Loucy (cell line): ENCODE data around the gene CAPN10.

Experiments
- H2AFZ ChIP-seq: fragments of 200-600 bp; sonication (generic); 2 replicates; pipeline ENCODE4 v1.6.0; 2016; ENCODE audit warnings: antibody characterized with exemption, mild to moderate bottlenecking, low read length, moderate library complexity
- H3F3A ChIP-seq: fragments of 200-600 bp; 2 replicates; pipeline ENCODE4 v1.6.0; 2016; ENCODE audit warnings: antibody characterized with exemption, low read depth, mild to moderate bottlenecking
- H3K27me3 ChIP-seq: fragments of 200-600 bp; sonication (generic); 2 replicates; pipeline ENCODE4 v1.6.1; 2014; ENCODE audit warnings: low read length, mild to moderate bottlenecking; ENCODE audit not compliant: insufficient read depth, poor library complexity, severe bottlenecking
- H3K36me3 ChIP-seq: fragments of 200-600 bp; sonication (generic); 2 replicates; pipeline ENCODE4 v1.6.1; 2016; ENCODE audit warnings: low read length; ENCODE audit not compliant: insufficient read depth
- H3K4me1 ChIP-seq: fragments of 200-600 bp; sonication (generic); 2 replicates; pipeline ENCODE4 v1.5.1; 2014; ENCODE audit warnings: low read length, mild to moderate bottlenecking; ENCODE audit not compliant: insufficient read depth, poor library complexity, severe bottlenecking
- H3K4me2 ChIP-seq: fragments of 200-600 bp; sonication (generic); 2 replicates; pipeline ENCODE4 v1.6.0; 2014; ENCODE audit warnings: antibody characterized with exemption, low read length, low read depth, mild to moderate bottlenecking; ENCODE audit not compliant: poor library complexity, severe bottlenecking
- H3K4me3 ChIP-seq: fragments of 200-600 bp; sonication (generic); 2 replicates; pipeline ENCODE4 v1.5.1; 2014; ENCODE audit warnings: low read length, mild to moderate bottlenecking, mixed read lengths; ENCODE audit not compliant: poor library complexity, severe bottlenecking
- H3K79me2 ChIP-seq: fragments of 200-600 bp; sonication (generic); 2 replicates; pipeline ENCODE4 v1.6.1; 2014; ENCODE audit warnings: low read length; ENCODE audit not compliant: insufficient read depth
- H3K9ac ChIP-seq: fragments of 200-600 bp; sonication (generic); 2 replicates; pipeline ENCODE4 v1.6.0; 2014; ENCODE audit warnings: mild to moderate bottlenecking, low read depth, low read length, moderate library complexity; ENCODE audit not compliant: poor library complexity, severe bottlenecking
- H3K9me2 ChIP-seq: fragments of 200-600 bp; sonication (generic); replicated peaks from 2 replicates; pipeline ENCODE4 v1.6.1; 2016; ENCODE audit warnings: low read depth, low read length, mixed read lengths
- H3K9me3 ChIP-seq: fragments of 200-600 bp; sonication (generic); 2 replicates; pipeline ENCODE4 v1.6.1; 2014; ENCODE audit warnings: mild to moderate bottlenecking, antibody characterized with exemption, low read length, low read depth; ENCODE audit not compliant: insufficient read depth
- H4K20me1 ChIP-seq: fragments of 200-600 bp; sonication (generic); 2 replicates; pipeline ENCODE4 v1.6.0; 2014; ENCODE audit warnings: antibody characterized with exemption, low read length, mild to moderate bottlenecking; ENCODE audit not compliant: insufficient read depth, poor library complexity, severe bottlenecking
- EZH2phosphoT487 ChIP-seq: fragments of 200-600 bp; IDR thresholded peaks from 2 replicates; pipeline ENCODE4 v1.6.1; 2018; ENCODE audit warnings: antibody characterized with exemption, mild to moderate bottlenecking, moderate library complexity, borderline replicate concordance
- TF ChIP-seq, protein P1 (sequence below): fragments of 200-600 bp; sonication (generic); conservative IDR thresholded peaks from 2 replicates; pipeline ENCODE4 v1.5.1; 2014; ENCODE audit warnings: mild to moderate bottlenecking, antibody characterized with exemption, low read length

CAPN10 gene

DNA sequence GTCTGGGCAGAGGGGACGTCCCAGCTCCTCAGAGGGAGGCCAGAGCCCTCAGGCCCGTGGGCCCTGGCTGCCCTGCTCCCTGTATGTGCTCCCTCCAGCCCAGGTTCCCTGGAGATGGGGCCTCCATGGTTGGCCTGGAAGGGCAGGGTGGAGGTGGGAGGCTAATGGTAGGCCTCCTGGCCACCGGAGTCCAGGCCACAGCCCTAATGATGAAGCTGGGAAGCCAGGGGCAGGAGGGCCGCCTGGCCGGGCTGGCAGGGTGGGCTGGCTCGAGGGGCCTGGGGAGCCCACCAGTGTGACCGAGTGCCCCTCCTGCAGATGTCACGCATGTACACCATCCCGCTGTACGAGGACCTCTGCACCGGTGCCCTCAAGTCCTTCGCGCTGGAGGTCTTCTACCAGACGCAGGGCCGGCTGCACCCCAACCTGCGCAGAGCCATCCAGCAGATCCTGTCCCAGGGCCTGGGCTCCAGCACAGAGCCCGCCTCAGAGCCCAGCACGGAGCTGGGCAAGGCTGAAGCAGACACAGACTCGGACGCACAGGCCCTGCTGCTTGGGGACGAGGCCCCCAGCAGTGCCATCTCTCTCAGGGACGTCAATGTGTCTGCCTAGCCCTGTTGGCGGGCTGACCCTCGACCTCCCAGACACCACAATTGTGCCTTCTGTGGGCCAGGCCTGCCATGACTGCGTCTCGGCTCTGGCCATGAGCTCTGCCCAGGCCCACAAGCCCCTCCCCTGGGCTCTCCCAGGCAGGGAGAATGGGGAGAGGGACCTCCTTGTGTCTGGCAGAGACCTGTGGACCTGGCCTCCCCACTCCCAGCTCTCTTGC is 9.0 kb upstream of the CAPN10 start:
- Histone ChIP-seq H3K79me2 (peaks cover 9% of the 10 kb centered on the region; the same call in 1 of the 2 replicates), H3K27me3 (no peaks in the 10 kb centered on the region), H3K9me3 (no peaks in the 10 kb centered on the region), H3K4me3 (no peak overlapping the region), H4K20me1 (peaks cover 3% of the 10 kb centered on the region), H3F3A (no peaks in the 10 kb centered on the region), H3K9me2 (no peaks in the 10 kb centered on the region), H3K36me3 (no peaks in the 10 kb centered on the region), H3K4me1 (peaks cover under 1% of the 10 kb centered on the region), H3K9ac (no peak overlapping the region), H2AFZ (no peak overlapping the region), H3K4me2 (no peak overlapping the region)
- TF ChIP-seq, protein P1, sequence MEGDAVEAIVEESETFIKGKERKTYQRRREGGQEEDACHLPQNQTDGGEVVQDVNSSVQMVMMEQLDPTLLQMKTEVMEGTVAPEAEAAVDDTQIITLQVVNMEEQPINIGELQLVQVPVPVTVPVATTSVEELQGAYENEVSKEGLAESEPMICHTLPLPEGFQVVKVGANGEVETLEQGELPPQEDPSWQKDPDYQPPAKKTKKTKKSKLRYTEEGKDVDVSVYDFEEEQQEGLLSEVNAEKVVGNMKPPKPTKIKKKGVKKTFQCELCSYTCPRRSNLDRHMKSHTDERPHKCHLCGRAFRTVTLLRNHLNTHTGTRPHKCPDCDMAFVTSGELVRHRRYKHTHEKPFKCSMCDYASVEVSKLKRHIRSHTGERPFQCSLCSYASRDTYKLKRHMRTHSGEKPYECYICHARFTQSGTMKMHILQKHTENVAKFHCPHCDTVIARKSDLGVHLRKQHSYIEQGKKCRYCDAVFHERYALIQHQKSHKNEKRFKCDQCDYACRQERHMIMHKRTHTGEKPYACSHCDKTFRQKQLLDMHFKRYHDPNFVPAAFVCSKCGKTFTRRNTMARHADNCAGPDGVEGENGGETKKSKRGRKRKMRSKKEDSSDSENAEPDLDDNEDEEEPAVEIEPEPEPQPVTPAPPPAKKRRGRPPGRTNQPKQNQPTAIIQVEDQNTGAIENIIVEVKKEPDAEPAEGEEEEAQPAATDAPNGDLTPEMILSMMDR, result no peak
- no peak for TF ChIP-seq EZH2phosphoT487

DNA sequence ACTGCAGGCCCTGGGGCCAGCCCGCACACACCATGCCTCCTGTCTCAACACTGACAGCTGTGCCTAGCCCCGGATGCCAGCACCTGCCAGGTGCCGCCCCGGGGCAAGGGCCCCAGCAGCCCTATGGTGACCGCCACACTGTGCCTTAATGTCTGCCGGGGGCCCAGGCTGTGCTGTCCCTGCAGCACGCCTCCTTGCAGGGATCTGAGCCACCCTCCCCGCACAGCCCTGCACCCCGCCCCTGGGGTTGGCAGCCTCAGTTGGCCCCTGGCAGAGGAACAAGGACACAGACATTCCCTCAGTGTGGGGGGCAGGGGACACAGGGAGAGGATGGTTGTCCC is 8.5 kb upstream of the CAPN10 start:
- no peak overlapping the region for H2AFZ ChIP-seq
- no peaks in the 10 kb centered on the region for H3F3A ChIP-seq
- TF ChIP-seq, protein P1, result no peak
- no peak for TF ChIP-seq EZH2phosphoT487
- peaks cover 9% of the 10 kb centered on the region; the same call in 1 of the 2 replicates for H3K79me2 ChIP-seq
- no peaks in the 10 kb centered on the region for H3K27me3 ChIP-seq
- H3K9ac ChIP-seq, result no peak overlapping the region
- H3K36me3 ChIP-seq, result no peaks in the 10 kb centered on the region
- no peaks in the 10 kb centered on the region for H4K20me1 ChIP-seq
- no peak overlapping the region for H3K4me2 ChIP-seq
- no peaks in the 10 kb centered on the region for H3K9me3 ChIP-seq
- H3K4me1 ChIP-seq, result peaks cover 6% of the 10 kb centered on the region
- H3K4me3 ChIP-seq, result no peak overlapping the region
- no peaks in the 10 kb centered on the region for H3K9me2 ChIP-seq

DNA sequence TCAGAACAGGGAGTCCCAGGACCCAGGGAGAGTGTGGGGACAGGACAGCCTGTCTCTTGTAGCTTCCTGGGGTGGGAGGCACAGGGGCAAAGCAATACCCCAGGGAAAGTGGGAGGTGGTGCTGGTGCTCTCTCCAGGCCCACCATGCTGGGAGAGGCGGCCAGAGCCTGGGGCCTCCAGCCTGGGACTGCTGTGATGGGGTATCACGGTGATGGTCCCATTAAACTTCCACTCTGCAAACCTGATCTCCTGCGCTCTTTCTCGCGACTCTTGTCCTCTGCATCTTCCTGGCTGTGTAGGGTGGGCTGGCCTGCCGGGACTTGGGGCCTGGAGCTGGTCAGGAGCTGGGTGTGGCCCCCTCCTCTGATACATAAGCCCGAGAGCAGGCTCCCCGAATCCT is 8.0 kb upstream of the CAPN10 start:
- no peak overlapping the region for H3K4me3 ChIP-seq
- no peaks in the 10 kb centered on the region for H4K20me1 ChIP-seq
- no peak overlapping the region for H3K4me2 ChIP-seq
- TF ChIP-seq, protein P1, result no peak
- no peak for TF ChIP-seq EZH2phosphoT487
- H3K27me3 ChIP-seq, result no peaks in the 10 kb centered on the region
- peaks cover 13% of the 10 kb centered on the region for H3K79me2 ChIP-seq
- H3K9me3 ChIP-seq, result no peaks in the 10 kb centered on the region
- H3K36me3 ChIP-seq, result no peaks in the 10 kb centered on the region
- H3K4me1 ChIP-seq, result peaks cover 10% of the 10 kb centered on the region
- H3F3A ChIP-seq, result no peaks in the 10 kb centered on the region
- H3K9me2 ChIP-seq, result no peaks in the 10 kb centered on the region
- no peak overlapping the region for H3K9ac ChIP-seq
- H2AFZ ChIP-seq, result no peak overlapping the region
